ENCODE data around the gene TYSND1. TPM values are rescaled to one million over a fixed set of nuclear protein-coding genes. Genes with fewer than 3 reads are reported as not detected.
"Not testable (repeated sequence)": the region's sequence is repeated elsewhere in the genome, so short reads cannot be mapped to it uniquely, and the experiment has no call there.

The TYSND1 gene
- total RNA-seq, 1 experiment from 2014 or later: 29.8 TPM

GRCh38 chr10:70186571-70186970 lies 40.1 kb upstream of the TYSND1 start:
- no peaks in the 10 kb centered on the region for H3K9me3 ChIP-seq
- TF ChIP-seq CTCF (IDR thresholded peaks at IDR 0.05; ENCODE audit: insufficient read depth in 1 of 2, low read depth in 1 of 2, low read length in 1 of 2, severe bottlenecking in 1 of 2, unreplicated experiment in 1 of 2): no peak
- Mint-ChIP-seq H3K27ac (ENCODE audit: unreplicated experiment) (no peak overlapping the region), H3K27me3 (ENCODE audit: insufficient read depth, unreplicated experiment) (peaks cover 8% of the 10 kb centered on the region), H3K4me1 (ENCODE audit: low read depth, unreplicated experiment) (no peaks in the 10 kb centered on the region), H3K4me3 (ENCODE audit: unreplicated experiment) (no peak overlapping the region), H3K36me3 (ENCODE audit: insufficient read depth, unreplicated experiment) (no peaks in the 10 kb centered on the region), H3K9me3 (ENCODE audit: unreplicated experiment) (no peaks in the 10 kb centered on the region)
- no peak for DNase-seq
- no peak overlapping the region for H3K4me3 ChIP-seq (ENCODE audit: low read depth, low read length)
- no peaks in the 10 kb centered on the region for H3K4me1 ChIP-seq
- intact Hi-C loops (cut with micrococcal nuclease; ENCODE audit: unreplicated experiment): no loop called here
- POLR2A ChIA-PET: no interaction called here
- H3K36me3 ChIP-seq (ENCODE audit: control insufficient read depth, insufficient read depth, low read length): no peaks in the 10 kb centered on the region
- CTCF ChIA-PET: interaction anchor here (1.0 kb wide), 1 partner anchor 178 kb away, joined by 3 read pairs; no protein-coding TSS in a partner anchor
- BruUV-seq (replicated peaks): no TSS peak
- no peaks in the 10 kb centered on the region for H3K27me3 ChIP-seq (replicated peaks; ENCODE audit: control insufficient read depth, insufficient read depth, low read length)

GRCh38 chr10:70186090-70186489 lies 39.6 kb upstream of the TYSND1 start:
- Mint-ChIP-seq H3K4me3 (ENCODE audit: unreplicated experiment) (no peak overlapping the region), H3K4me1 (ENCODE audit: low read depth, unreplicated experiment) (no peaks in the 10 kb centered on the region), H3K27ac (ENCODE audit: unreplicated experiment) (no peak overlapping the region), H3K9me3 (ENCODE audit: unreplicated experiment) (no peaks in the 10 kb centered on the region), H3K36me3 (ENCODE audit: insufficient read depth, unreplicated experiment) (no peaks in the 10 kb centered on the region), H3K27me3 (ENCODE audit: insufficient read depth, unreplicated experiment) (peaks cover 8% of the 10 kb centered on the region)
- intact Hi-C loops (cut with micrococcal nuclease; ENCODE audit: unreplicated experiment): no loop called here
- H3K36me3 ChIP-seq (ENCODE audit: control insufficient read depth, insufficient read depth, low read length): no peaks in the 10 kb centered on the region
- no peak overlapping the region for H3K4me3 ChIP-seq (ENCODE audit: low read depth, low read length)
- DNase-seq: no peak
- BruUV-seq (replicated peaks): no TSS peak
- H3K4me1 ChIP-seq: no peaks in the 10 kb centered on the region
- ChIA-PET CTCF (interaction anchor here (1.0 kb wide), 1 partner anchor 178 kb away, joined by 3 read pairs; no protein-coding TSS in a partner anchor), POLR2A (no interaction called here)
- TF ChIP-seq CTCF (IDR thresholded peaks at IDR 0.05; ENCODE audit: insufficient read depth in 1 of 2, low read depth in 1 of 2, low read length in 1 of 2, severe bottlenecking in 1 of 2, unreplicated experiment in 1 of 2): no peak
- no peaks in the 10 kb centered on the region for H3K9me3 ChIP-seq
- H3K27me3 ChIP-seq (replicated peaks; ENCODE audit: control insufficient read depth, insufficient read depth, low read length): no peaks in the 10 kb centered on the region

GRCh38 chr10:70183304-70183703 lies 36.8 kb upstream of the TYSND1 start:
- Mint-ChIP-seq H3K4me1 (ENCODE audit: low read depth, unreplicated experiment) (no peaks in the 10 kb centered on the region), H3K27ac (ENCODE audit: unreplicated experiment) (no peak overlapping the region), H3K36me3 (ENCODE audit: insufficient read depth, unreplicated experiment) (peaks cover 6% of the 10 kb centered on the region), H3K27me3 (ENCODE audit: insufficient read depth, unreplicated experiment) (peaks cover 8% of the 10 kb centered on the region), H3K4me3 (ENCODE audit: unreplicated experiment) (no peak overlapping the region), H3K9me3 (ENCODE audit: unreplicated experiment) (peaks cover 16% of the 10 kb centered on the region)
- H3K4me3 ChIP-seq (ENCODE audit: low read depth, low read length): no peak overlapping the region
- H3K9me3 ChIP-seq: peaks cover 10% of the 10 kb centered on the region
- H3K27me3 ChIP-seq (replicated peaks; ENCODE audit: control insufficient read depth, insufficient read depth, low read length): no peaks in the 10 kb centered on the region
- no peak for TF ChIP-seq CTCF (IDR thresholded peaks at IDR 0.05; ENCODE audit: insufficient read depth in 1 of 2, low read depth in 1 of 2, low read length in 1 of 2, severe bottlenecking in 1 of 2, unreplicated experiment in 1 of 2)
- ChIA-PET POLR2A (no interaction called here), CTCF (interaction anchor here (1.5 kb wide), 1 partner anchor 82 kb away, joined by 3 read pairs; no protein-coding TSS in a partner anchor)
- H3K4me1 ChIP-seq: no peaks in the 10 kb centered on the region
- intact Hi-C loops (cut with micrococcal nuclease; ENCODE audit: unreplicated experiment): no loop called here
- no TSS peak for BruUV-seq (replicated peaks)
- no peaks in the 10 kb centered on the region for H3K36me3 ChIP-seq (ENCODE audit: control insufficient read depth, insufficient read depth, low read length)
- DNase-seq: no peak

- H3K4me3 ChIP-seq (ENCODE audit: low read depth, low read length); H3K4me3 Mint-ChIP-seq (ENCODE audit: unreplicated experiment); H3K27ac Mint-ChIP-seq (ENCODE audit: unreplicated experiment); CTCF ChIA-PET; H3K4me1 Mint-ChIP-seq (ENCODE audit: low read depth, unreplicated experiment); intact Hi-C loops (cut with micrococcal nuclease; ENCODE audit: unreplicated experiment); DNase-seq; POLR2A ChIA-PET; H3K36me3 ChIP-seq (ENCODE audit: control insufficient read depth, insufficient read depth, low read length); H3K4me1 ChIP-seq; H3K9me3 ChIP-seq; H3K36me3 Mint-ChIP-seq (ENCODE audit: insufficient read depth, unreplicated experiment); H3K27me3 ChIP-seq (replicated peaks; ENCODE audit: control insufficient read depth, insufficient read depth, low read length); BruUV-seq (replicated peaks); H3K27me3 Mint-ChIP-seq (ENCODE audit: insufficient read depth, unreplicated experiment): not testable (repeated sequence)
- H3K9me3 Mint-ChIP-seq (ENCODE audit: unreplicated experiment): peaks cover 16% of the 10 kb centered on the region
Measured at GRCh38 chr10:70179209-70179608, 32.7 kb upstream of the TYSND1 start.

Measured in Caco-2 (cell line).